H1 (cell line): ENCODE measurements around the gene NEK11.

ENCODE experiments used
- CTCF ChIP-seq, 3 experiments: IDR thresholded peaks; 1 replicate in 2 of 3; 2 replicates in 1 of 3; pipeline versions ENCODE4 v1.5.1 to v1.6.1; 2011; ENCODE audit warnings: low read length in 3 of 3, mild to moderate bottlenecking in 3 of 3, inconsistent platforms in 2 of 3, low read depth in 1 of 3, moderate library complexity in 1 of 3; ENCODE audit not compliant: insufficient read depth in 1 of 3; ENCODE audit errors: control extremely low read depth in 1 of 3
- GABPA ChIP-seq: IDR thresholded peaks from 2 replicates; pipeline ENCODE4 v1.6.1; 2011; ENCODE audit warnings: mild to moderate bottlenecking, low read length, moderate library complexity, borderline replicate concordance; ENCODE audit not compliant: insufficient read depth
- HDAC6 ChIP-seq: IDR thresholded peaks from one replicate; pipeline ENCODE4 v1.7.1; 2012; ENCODE audit warnings: low read depth, mild to moderate bottlenecking, inconsistent platforms, low read length, moderate library complexity
- KDM1A ChIP-seq: fragments of 200-600, 300-600 bp; sonication (generic); IDR thresholded peaks from 2 replicates; pipeline ENCODE4 v1.7.1; 2016; ENCODE audit warnings: mild to moderate bottlenecking, low read length, borderline replicate concordance
- POLR2A ChIP-seq, 2 experiments: IDR thresholded peaks; 1 replicate in 1 of 2; 2 replicates in 1 of 2; pipeline ENCODE4 v1.6.1; 2011; ENCODE audit warnings: low read depth in 2 of 2, low read length in 2 of 2, mild to moderate bottlenecking in 2 of 2; ENCODE audit errors: control extremely low read depth in 1 of 2
- POLR2AphosphoS5 ChIP-seq: IDR thresholded peaks from 2 replicates; pipeline ENCODE4 v1.6.1; 2011; ENCODE audit warnings: low read depth, low read length
- SP1 ChIP-seq: IDR thresholded peaks from 2 replicates; pipeline ENCODE4 v1.6.1; 2011; ENCODE audit warnings: low read depth, low read length
- TBP ChIP-seq: IDR thresholded peaks from 2 replicates; pipeline ENCODE4 v1.6.1; 2011; ENCODE audit warnings: low read depth, low read length, improper control_type of control experiment
- TCF12 ChIP-seq: IDR thresholded peaks from 2 replicates; pipeline ENCODE4 v1.6.1; 2011; ENCODE audit warnings: low read depth, mild to moderate bottlenecking, low read length

GRCh38 chr3:131317667-131318066 is 291.0 kb downstream of the NEK11 start:
- TF ChIP-seq CTCF (IDR thresholded peaks at IDR 0.05; ENCODE audit: control extremely low read depth in 1 of 3, insufficient read depth in 1 of 3, low read depth in 1 of 3, low read length in 3 of 3) (no peak), GABPA (no peak), POLR2AphosphoS5 (no peak), POLR2A (IDR thresholded peaks at IDR 0.05; ENCODE audit: control extremely low read depth in 1 of 2, low read depth in 2 of 2, low read length in 2 of 2) (no peak), HDAC6 (no peak), KDM1A (no peak), TCF12 (no peak), TBP (no peak), SP1 (no peak)
